Measurements from ENCODE around the gene MRPL30.
A peak's percentile ranks its signal among the peaks of the same experiment; 100 is the strongest.
"Not testable (repeated sequence)": the region's sequence is repeated elsewhere in the genome, so short reads cannot be mapped to it uniquely, and the experiment has no call there.

Gene MRPL30

GRCh38 chr2:99180755-99181623, at the start of gene MRPL30, which contains the start of gene MITD1:
TSS of gene MRPL30 (plus strand) at chr2:99181184. CDS start at chr2:99186204, 5,020 bp downstream.
TSS of gene MITD1 (minus strand) at chr2:99181058. CDS start at chr2:99180981, 77 bp downstream.
- TF ChIP-seq, protein P1, sequence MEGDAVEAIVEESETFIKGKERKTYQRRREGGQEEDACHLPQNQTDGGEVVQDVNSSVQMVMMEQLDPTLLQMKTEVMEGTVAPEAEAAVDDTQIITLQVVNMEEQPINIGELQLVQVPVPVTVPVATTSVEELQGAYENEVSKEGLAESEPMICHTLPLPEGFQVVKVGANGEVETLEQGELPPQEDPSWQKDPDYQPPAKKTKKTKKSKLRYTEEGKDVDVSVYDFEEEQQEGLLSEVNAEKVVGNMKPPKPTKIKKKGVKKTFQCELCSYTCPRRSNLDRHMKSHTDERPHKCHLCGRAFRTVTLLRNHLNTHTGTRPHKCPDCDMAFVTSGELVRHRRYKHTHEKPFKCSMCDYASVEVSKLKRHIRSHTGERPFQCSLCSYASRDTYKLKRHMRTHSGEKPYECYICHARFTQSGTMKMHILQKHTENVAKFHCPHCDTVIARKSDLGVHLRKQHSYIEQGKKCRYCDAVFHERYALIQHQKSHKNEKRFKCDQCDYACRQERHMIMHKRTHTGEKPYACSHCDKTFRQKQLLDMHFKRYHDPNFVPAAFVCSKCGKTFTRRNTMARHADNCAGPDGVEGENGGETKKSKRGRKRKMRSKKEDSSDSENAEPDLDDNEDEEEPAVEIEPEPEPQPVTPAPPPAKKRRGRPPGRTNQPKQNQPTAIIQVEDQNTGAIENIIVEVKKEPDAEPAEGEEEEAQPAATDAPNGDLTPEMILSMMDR (IDR thresholded peaks at IDR 0.05; ENCODE audit: borderline replicate concordance, insufficient read depth, low read depth, low read length): no peak
- H3K4me3 ChIP-seq (ENCODE audit: low read depth, low read length): peak within 1 kb of the TSS; percentile 68

DNA sequence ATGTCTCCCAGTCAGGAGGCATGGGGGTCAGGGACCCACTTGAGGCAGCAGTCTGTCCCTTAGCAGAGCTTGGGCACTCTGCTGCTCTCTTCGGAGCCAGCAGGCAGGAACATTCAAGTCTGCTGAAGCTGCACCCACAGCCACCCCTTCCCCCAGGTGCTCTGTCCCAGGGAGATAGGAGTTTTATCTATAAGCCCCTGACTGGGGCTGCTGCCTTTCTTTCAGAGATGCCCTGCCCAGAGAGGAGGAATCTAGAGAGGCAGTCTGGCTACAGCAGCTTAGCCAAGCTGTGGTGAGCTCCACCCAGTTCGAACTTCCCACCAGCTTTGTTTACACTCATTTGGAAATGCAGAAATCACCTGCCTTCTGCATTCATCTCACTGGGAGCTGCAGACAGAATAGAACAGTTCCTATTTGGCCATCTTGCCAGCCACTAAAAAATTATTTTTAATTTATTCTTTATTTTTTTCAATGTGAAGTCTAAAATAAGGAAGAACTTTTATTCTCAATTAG, 45.9 kb upstream of the MRPL30 start:
- H3K4me3 ChIP-seq (ENCODE audit: low read depth, low read length): not testable (repeated sequence)

DNA sequence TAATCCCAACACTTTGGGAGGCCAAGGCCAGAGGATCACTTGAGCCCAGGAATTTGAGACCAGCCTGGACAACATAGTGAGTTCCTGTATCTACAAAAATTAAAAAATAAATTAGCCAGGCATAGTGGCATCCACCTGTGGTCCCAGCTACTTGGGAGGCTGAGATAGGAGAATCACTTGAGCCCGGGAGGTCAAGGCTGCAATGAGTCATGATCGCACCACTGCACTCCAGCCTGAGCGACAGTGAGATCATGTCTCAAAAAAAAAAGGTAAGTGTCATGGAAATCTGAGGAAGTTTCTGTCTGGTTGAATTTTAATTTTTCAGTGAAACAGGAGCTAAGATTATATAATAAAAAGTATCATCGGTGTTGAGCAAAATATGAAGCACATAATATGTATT, 42.0 kb upstream of the MRPL30 start:
- no peak overlapping the region for H3K4me3 ChIP-seq (ENCODE audit: low read depth, low read length)

GRCh38 chr2:99140056-99140859, 40.7 kb upstream of the MRPL30 start:
- H3K4me3 ChIP-seq (ENCODE audit: low read depth, low read length): peak overlapping the region; percentile 76
- TF ChIP-seq, protein P1 (IDR thresholded peaks at IDR 0.05; ENCODE audit: borderline replicate concordance, insufficient read depth, low read depth, low read length): no peak

More for the DNA sequence above, 42.0 kb upstream of the MRPL30 start:
- TF ChIP-seq, protein P1 (IDR thresholded peaks at IDR 0.05; ENCODE audit: borderline replicate concordance, insufficient read depth, low read depth, low read length): no peak

DNA sequence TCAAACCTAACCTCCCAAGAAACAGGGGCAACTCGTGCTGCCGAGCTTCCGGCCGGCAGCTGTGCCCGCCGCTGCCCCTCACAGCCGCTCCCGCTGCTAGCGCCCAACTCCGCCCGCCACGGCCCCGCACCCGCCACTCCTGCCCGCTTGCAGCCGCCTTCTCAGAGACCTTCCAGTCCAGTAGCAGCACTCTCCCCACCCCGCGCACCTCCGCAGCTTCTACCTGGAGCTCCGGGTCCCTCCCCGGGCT, 40.2 kb upstream of the MRPL30 start:
- TF ChIP-seq, protein P1 (IDR thresholded peaks at IDR 0.05; ENCODE audit: borderline replicate concordance, insufficient read depth, low read depth, low read length): no peak
- H3K4me3 ChIP-seq (ENCODE audit: low read depth, low read length): peak overlapping the region; percentile 76

GRCh38 chr2:99141110-99142108, 39.6 kb upstream of the MRPL30 start, which contains the start of gene C2orf15:
TSS of gene C2orf15 (plus strand) at chr2:99141707. CDS start at chr2:99150559, 8,852 bp downstream.
- peak within 1 kb of the TSS; percentile 76 for H3K4me3 ChIP-seq (ENCODE audit: low read depth, low read length)
- TF ChIP-seq, protein P1 (IDR thresholded peaks at IDR 0.05; ENCODE audit: borderline replicate concordance, insufficient read depth, low read depth, low read length): no peak

All from GM12875 (cell line).